Liver (tissue), 9 donors: Measurements from ENCODE around the gene PAX6. TPM values are rescaled to one million over a fixed set of nuclear protein-coding genes. Genes with fewer than 3 reads are reported as not detected.

Experiments
- DNase-seq: peaks from one replicate; pipeline ENCODE4 v3.0.0-alpha.2; 2017; ENCODE audit warnings: low spot score
- H3K27ac ChIP-seq, 2 donors: one replicate each; pipeline ENCODE4 v1.7.0; 2013; ENCODE audit warnings: inconsistent platforms in 2 of 2, low read length in 2 of 2, control low read depth in 1 of 2, low read depth in 1 of 2, mild to moderate bottlenecking in 1 of 2
- H3K27me3 ChIP-seq, 4 donors: one replicate each; pipeline versions ENCODE4 v1.6.1 to v1.7.0; 2013; ENCODE audit warnings: low read length in 3 of 4, inconsistent platforms in 1 of 4, mild to moderate bottlenecking in 1 of 4, moderate library complexity in 1 of 4; ENCODE audit not compliant: control insufficient read depth in 4 of 4, insufficient read depth in 4 of 4
- H3K36me3 ChIP-seq, 4 donors: one replicate each; pipeline versions ENCODE4 v1.6.1 to v1.7.0; 2013; ENCODE audit warnings: low read length in 3 of 4, mild to moderate bottlenecking in 3 of 4, low read depth in 1 of 4, moderate library complexity in 1 of 4; ENCODE audit not compliant: control insufficient read depth in 4 of 4, insufficient read depth in 3 of 4
- H3K4me1 ChIP-seq, 4 donors: one replicate each; pipeline versions ENCODE4 v1.6.1 to v1.7.0; 2013; ENCODE audit warnings: low read length in 3 of 4, mild to moderate bottlenecking in 3 of 4, moderate library complexity in 1 of 4; ENCODE audit not compliant: control insufficient read depth in 4 of 4, insufficient read depth in 4 of 4
- H3K4me3 ChIP-seq, 3 donors: one replicate each; pipeline versions ENCODE4 v1.6.1 to v1.7.0; 2013; ENCODE audit warnings: low read length in 3 of 3, control low read depth in 1 of 3, low read depth in 1 of 3, mild to moderate bottlenecking in 1 of 3
- H3K9ac ChIP-seq, 2 donors: one replicate each; pipeline ENCODE4 v1.7.0; 2013; ENCODE audit warnings: low read length in 2 of 2, mild to moderate bottlenecking in 2 of 2, moderate library complexity in 2 of 2, control low read depth in 1 of 2, low read depth in 1 of 2
- H3K9me3 ChIP-seq, 4 donors: one replicate each; pipeline versions ENCODE4 v1.6.1 to v1.7.0; 2013; ENCODE audit warnings: low read length in 3 of 4; ENCODE audit not compliant: control insufficient read depth in 4 of 4
- EGR1 ChIP-seq, 2 donors: IDR thresholded peaks; 2 replicates each; pipeline ENCODE4 v1.6.1; 2016 to 2018; ENCODE audit warnings: antibody characterized with exemption in 2 of 2, low read depth in 2 of 2
- FOXA1 ChIP-seq: IDR thresholded peaks from 2 replicates; pipeline ENCODE4 v1.6.1; 2016; ENCODE audit warnings: antibody characterized with exemption
- FOXA2 ChIP-seq: IDR thresholded peaks from 2 replicates; pipeline ENCODE4 v1.6.1; 2016; ENCODE audit warnings: antibody characterized with exemption
- GABPA ChIP-seq, 2 donors: IDR thresholded peaks in 1 of 2; conservative IDR thresholded peaks in 1 of 2; 2 replicates each; pipeline ENCODE4 v1.6.1; 2016; ENCODE audit warnings: antibody characterized with exemption in 2 of 2, mild to moderate bottlenecking in 1 of 2, moderate library complexity in 1 of 2
- HNF4G ChIP-seq: IDR thresholded peaks from 2 replicates; pipeline ENCODE4 v1.6.1; 2016; ENCODE audit warnings: antibody characterized with exemption
- JUND ChIP-seq, 2 donors: IDR thresholded peaks; 2 replicates each; pipeline ENCODE4 v1.6.1; 2016; ENCODE audit warnings: antibody characterized with exemption in 2 of 2
- MAX ChIP-seq: IDR thresholded peaks from 2 replicates; pipeline ENCODE4 v1.6.1; 2016; ENCODE audit warnings: antibody characterized with exemption
- NR2F2 ChIP-seq: IDR thresholded peaks from 2 replicates; pipeline ENCODE4 v1.6.1; 2016; ENCODE audit warnings: antibody characterized with exemption
- RAD21 ChIP-seq, 2 donors: IDR thresholded peaks; 2 replicates each; pipeline ENCODE4 v1.6.1; 2016; ENCODE audit warnings: antibody characterized with exemption in 2 of 2, mild to moderate bottlenecking in 2 of 2
- REST ChIP-seq: IDR thresholded peaks from 2 replicates; pipeline ENCODE4 v1.6.1; 2016; ENCODE audit warnings: antibody characterized with exemption, mild to moderate bottlenecking
- RXRA ChIP-seq, 2 donors: IDR thresholded peaks; 2 replicates each; pipeline ENCODE4 v1.6.1; 2017 to 2018; ENCODE audit warnings: antibody characterized with exemption in 2 of 2, mild to moderate bottlenecking in 1 of 2
- SP1 ChIP-seq: IDR thresholded peaks from 2 replicates; pipeline ENCODE4 v1.6.1; 2018; ENCODE audit warnings: antibody characterized with exemption, mild to moderate bottlenecking
- ZBTB33 ChIP-seq: IDR thresholded peaks from 2 replicates; pipeline ENCODE4 v1.6.1; 2016; ENCODE audit warnings: antibody characterized with exemption
- WGBS: extraction: QIAGEN DNeasy Blood & Tissue Kit; methylation state at CpG from one replicate; pipeline ENCODE4 v1.1.7; 2013; 5-methylcytosine and 5-hydroxymethylcytosine counted together
- polyA plus RNA-seq, 2 donors: library from polyadenylated mRNA; stranded (reverse) in 1 of 2; unstranded in 1 of 2; fragments of 200-250 nt in 1 of 2; fragments of >200 nt in 1 of 2; fragmentation: Nextera tagmentation in 1 of 2; extraction: Ambion mirVana in 1 of 2; gene quantifications; one replicate each; pipeline versions ENCODE4 v1.2.1 to v1.2.3, GENCODE V29; 2013 to 2015
- total RNA-seq, 2 donors: library from RNA; depleted of rRNA; stranded (reverse); fragments of >200 nt; gene quantifications; one replicate each; pipeline ENCODE4 v1.2.3, GENCODE V29; 2014
- TF ChIP-seq, protein P1 (sequence below): IDR thresholded peaks from 2 replicates; pipeline ENCODE4 v1.6.1; 2016; ENCODE audit warnings: antibody characterized with exemption
- donor health status: healthy.
- donor health status: healthy.
- donor health status: healthy.
- donor health status: healthy.
- donor health status: healthy.

Gene PAX6
- total and polyA plus RNA-seq, 4 donors = not detected

GRCh38 chr11:31761636-31762035 lies 49.5 kb downstream of the PAX6 start:
- peaks cover 0 to 6% (median 4%) of the 10 kb centered on the region in 4 donors for H3K4me1 ChIP-seq
- H3K27me3 ChIP-seq = no peaks in the 10 kb centered on the region
- H3K27ac ChIP-seq = no peak overlapping the region
- no peak for DNase-seq
- H3K36me3 ChIP-seq = no peaks in the 10 kb centered on the region
- no peaks in the 10 kb centered on the region for H3K9me3 ChIP-seq
- TF ChIP-seq MAX (no peak), GABPA (IDR thresholded peaks at IDR 0.05 in 1 of 2, conservative IDR thresholded peaks at IDR 0.05 in 1 of 2) (no peak)
- 99% methylated on average over 1 of the region's 1 CpG for WGBS
- H3K9ac ChIP-seq = no peak overlapping the region
- no peak overlapping the region for H3K4me3 ChIP-seq

DNA sequence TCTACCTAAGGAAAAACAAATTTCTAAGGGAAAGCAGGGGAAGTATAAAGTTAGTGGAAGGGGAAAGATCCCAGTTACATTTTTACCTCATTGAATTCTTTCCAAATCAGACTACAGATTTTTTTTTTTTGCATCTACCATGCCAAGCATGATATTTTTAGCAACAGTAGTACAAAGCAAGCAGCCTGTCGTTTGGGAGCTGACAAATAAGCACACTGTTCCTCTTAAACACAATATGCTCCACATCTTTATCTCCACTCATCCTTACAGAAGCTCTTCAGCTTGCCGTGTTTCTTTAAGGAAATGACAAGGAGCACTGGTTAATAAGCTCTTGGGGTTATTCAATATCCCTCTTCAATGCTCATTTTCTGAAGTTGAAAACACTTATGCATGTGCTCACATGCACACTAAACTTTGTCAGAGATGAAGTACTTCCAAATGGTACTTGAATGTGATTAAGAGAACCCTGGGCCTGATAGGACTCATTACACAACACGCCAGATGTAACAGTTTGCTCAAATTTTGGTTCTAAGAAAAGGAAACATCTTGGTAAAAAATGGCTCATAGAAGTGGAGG lies 53.8 kb downstream of the PAX6 start:
- no peaks in the 10 kb centered on the region for H3K36me3 ChIP-seq
- H3K9me3 ChIP-seq = no peaks in the 10 kb centered on the region
- no peak for TF ChIP-seq ZBTB33
- no peak for TF ChIP-seq JUND (IDR thresholded peaks at IDR 0.05)
- no peak for TF ChIP-seq MAX
- TF ChIP-seq RAD21 (IDR thresholded peaks at IDR 0.05) = no peak
- no peak for TF ChIP-seq EGR1 (IDR thresholded peaks at IDR 0.05; ENCODE audit: low read depth in 2 of 2)
- no peak for TF ChIP-seq FOXA1
- TF ChIP-seq HNF4G = no peak
- no peak for TF ChIP-seq FOXA2
- TF ChIP-seq SP1 = no peak
- TF ChIP-seq RXRA (IDR thresholded peaks at IDR 0.05) = no peak
- TF ChIP-seq NR2F2 = no peak
- no peak for TF ChIP-seq REST
- TF ChIP-seq, protein P1, sequence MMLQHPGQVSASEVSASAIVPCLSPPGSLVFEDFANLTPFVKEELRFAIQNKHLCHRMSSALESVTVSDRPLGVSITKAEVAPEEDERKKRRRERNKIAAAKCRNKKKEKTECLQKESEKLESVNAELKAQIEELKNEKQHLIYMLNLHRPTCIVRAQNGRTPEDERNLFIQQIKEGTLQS = no peak
- no peak for DNase-seq
- no peaks in the 10 kb centered on the region for H3K27me3 ChIP-seq
- H3K27ac ChIP-seq = no peak overlapping the region
- no peak overlapping the region for H3K4me3 ChIP-seq
- WGBS = 60% methylated on average over 3 of the region's 3 CpGs
- H3K9ac ChIP-seq = no peak overlapping the region
- H3K4me1 ChIP-seq = peaks cover 0 to 6% (median 4%) of the 10 kb centered on the region in 4 donors
